Natural killer cell (primary cell): ENCODE data around the gene ZNF296. TPM values are rescaled to one million over a fixed set of nuclear protein-coding genes. Genes with fewer than 3 reads are reported as not detected.
A peak's percentile ranks its signal among the peaks of the same experiment; 100 is the strongest.

ENCODE experiments used
- ATAC-seq, 3 donors: fragments of 150-1000 bp in 2 of 3; fragments of 200-7000 bp in 1 of 3; cut with Tn5 transposase; 1 replicate in 1 of 3; 2 replicates in 2 of 3; pipeline ENCODE4 v1.10.0; 2021; ENCODE audit warnings: mild to moderate bottlenecking in 2 of 3, moderate library complexity in 2 of 3
- DNase-seq, 2 donors: peaks; one replicate each; pipeline versions ENCODE4 v3.0.0 to v3.0.0-alpha.2; 2013 to 2021; ENCODE audit warnings: mixed read lengths in 1 of 2
- H3K27ac ChIP-seq: one replicate; pipeline ENCODE4 v1.5.1; 2013; ENCODE audit warnings: mild to moderate bottlenecking, low read length
- H3K27me3 ChIP-seq: one replicate; pipeline ENCODE4 v1.6.1; 2013; ENCODE audit warnings: low read length; ENCODE audit not compliant: control insufficient read depth, insufficient read depth
- H3K36me3 ChIP-seq: one replicate; pipeline ENCODE4 v1.6.1; 2013; ENCODE audit warnings: low read length; ENCODE audit not compliant: control insufficient read depth, insufficient read depth
- H3K4me1 ChIP-seq: one replicate; pipeline ENCODE4 v1.6.1; 2013; ENCODE audit warnings: low read length; ENCODE audit not compliant: control insufficient read depth, insufficient read depth
- H3K4me3 ChIP-seq: one replicate; pipeline ENCODE4 v1.5.1; 2013; ENCODE audit warnings: low read length
- H3K9me3 ChIP-seq: one replicate; pipeline ENCODE4 v1.6.1; 2013; ENCODE audit warnings: low read length; ENCODE audit not compliant: control insufficient read depth, insufficient read depth
- H3K27ac Mint-ChIP-seq, 2 donors: one replicate each; pipeline ENCODE4 v1.8.0; 2022; ENCODE audit warnings: mild to moderate bottlenecking in 2 of 2, mixed read lengths in 2 of 2, moderate library complexity in 1 of 2
- H3K27me3 Mint-ChIP-seq, 2 donors: one replicate each; pipeline ENCODE4 v1.8.0; 2022; ENCODE audit warnings: low read depth in 2 of 2, mixed read lengths in 2 of 2
- H3K36me3 Mint-ChIP-seq: one replicate; pipeline ENCODE4 v1.8.0; 2022; ENCODE audit warnings: mixed read lengths
- H3K4me1 Mint-ChIP-seq, 2 donors: one replicate each; pipeline ENCODE4 v1.8.0; 2022; ENCODE audit warnings: mixed read lengths in 2 of 2
- H3K4me3 Mint-ChIP-seq: one replicate; pipeline ENCODE4 v1.8.0; 2022; ENCODE audit warnings: mild to moderate bottlenecking, moderate library complexity, mixed read lengths
- H3K9me3 Mint-ChIP-seq, 2 donors: one replicate each; pipeline ENCODE4 v1.8.0; 2022; ENCODE audit warnings: mixed read lengths in 2 of 2
- CTCF ChIP-seq: fragments of 200-600 bp; IDR thresholded peaks from one replicate; pipeline ENCODE4 v1.8.0; 2022; ENCODE audit warnings: antibody characterized with exemption
- WGBS: methylation state at CpG from one replicate; pipeline ENCODE4 v1.1.7; 2013; ENCODE audit warnings: missing lambda C conversion rate; ENCODE audit not compliant: insufficient coverage; 5-methylcytosine and 5-hydroxymethylcytosine counted together
- intact Hi-C: fragments of 100-400 bp; cut with micrococcal nuclease; formaldehyde crosslinking; loops from one replicate; pipeline ENCODE4 v1.14.2; 2022
- total RNA-seq, 4 donors: library from RNA; stranded (reverse); fragments of 120-200 nt in 1 of 4; gene quantifications; one replicate each; pipeline versions ENCODE4 v1.2.3 to v1.2.4, GENCODE V29; 2013 to 2022

Gene ZNF296
- total RNA-seq, 3 donors from 2014 or later (not counting 1 experiment from before 2014, with no cell fraction given) = 5.1 to 8.0 (median 8.0) TPM

GRCh38 chr19:45071969-45072790, 4.1 kb downstream of the ZNF296 start:
- Mint-ChIP-seq H3K4me1 (peaks cover 8 to 19% of the 10 kb centered on the region in 2 donors), H3K27me3 (no peaks in the 10 kb centered on the region), H3K4me3 (no peak overlapping the region), H3K9me3 (no peaks in the 10 kb centered on the region), H3K36me3 (no peaks in the 10 kb centered on the region), H3K27ac (peak overlapping the region in 1 of 2 donors; percentile 45)
- WGBS = 93% methylated on average over 34 of the region's 34 CpGs
- H3K9me3 ChIP-seq = no peaks in the 10 kb centered on the region
- no peak for TF ChIP-seq CTCF
- intact Hi-C loops = no loop called here
- peaks cover 22% of the 10 kb centered on the region for H3K4me1 ChIP-seq
- no peak for ATAC-seq
- DNase-seq = no peak
- no peaks in the 10 kb centered on the region for H3K27me3 ChIP-seq
- H3K36me3 ChIP-seq = peaks cover 42% of the 10 kb centered on the region
- no peak overlapping the region for H3K4me3 ChIP-seq
- no peak overlapping the region for H3K27ac ChIP-seq

- Histone ChIP-seq H3K27ac (no peak overlapping the region), H3K9me3 (no peaks in the 10 kb centered on the region), H3K27me3 (no peaks in the 10 kb centered on the region), H3K4me3 (no peak overlapping the region), H3K4me1 (peaks cover 16% of the 10 kb centered on the region), H3K36me3 (peaks cover 48% of the 10 kb centered on the region)
- TF ChIP-seq CTCF = no peak
- peaks cover 2 to 13% of the 10 kb centered on the region in 2 donors for H3K4me1 Mint-ChIP-seq
- 96% methylated on average over 25 of the region's 25 CpGs for WGBS
- intact Hi-C loops = no loop called here
- H3K36me3 Mint-ChIP-seq = no peaks in the 10 kb centered on the region
- no peaks in the 10 kb centered on the region for H3K27me3 Mint-ChIP-seq
- ATAC-seq (no peak), DNase-seq (no peak)
- no peak overlapping the region for H3K4me3 Mint-ChIP-seq
- H3K9me3 Mint-ChIP-seq = no peaks in the 10 kb centered on the region
- no peak overlapping the region for H3K27ac Mint-ChIP-seq
Measured at GRCh38 chr19:45071545-45071938, 4.7 kb downstream of the ZNF296 start.

GRCh38 chr19:45070861-45071544, 5.3 kb downstream of the ZNF296 start:
- H3K4me3 ChIP-seq = no peak overlapping the region
- no peak for ATAC-seq
- no peaks in the 10 kb centered on the region for H3K27me3 Mint-ChIP-seq
- DNase-seq = no peak
- peak overlapping the region in 1 of 2 donors; percentile 18 for H3K27ac Mint-ChIP-seq
- H3K36me3 ChIP-seq = peaks cover 48% of the 10 kb centered on the region
- no peak overlapping the region for H3K27ac ChIP-seq
- peaks cover 0 to 11% of the 10 kb centered on the region in 2 donors for H3K4me1 Mint-ChIP-seq
- H3K27me3 ChIP-seq = no peaks in the 10 kb centered on the region
- no peak overlapping the region for H3K4me3 Mint-ChIP-seq
- no peaks in the 10 kb centered on the region for H3K36me3 Mint-ChIP-seq
- WGBS = 94% methylated on average over 18 of the region's 19 CpGs
- no peaks in the 10 kb centered on the region for H3K9me3 Mint-ChIP-seq
- H3K9me3 ChIP-seq = no peaks in the 10 kb centered on the region
- peaks cover 13% of the 10 kb centered on the region for H3K4me1 ChIP-seq
- no peak for TF ChIP-seq CTCF
- intact Hi-C loops = no loop called here
